Right lobe of liver (tissue), 4 donors: ENCODE measurements around the gene CACNA1C.

ENCODE experiments used
- CTCF ChIP-seq, 4 donors: fragments of 200-600 bp in 3 of 4; fragments of 450-650 bp in 1 of 4; IDR thresholded peaks; one replicate each; pipeline versions ENCODE4 v1.5.1 to v1.8.0; 2016 to 2022; ENCODE audit warnings: antibody characterized with exemption in 4 of 4, mild to moderate bottlenecking in 2 of 4
- POLR2A ChIP-seq: fragments of 450-650 bp; IDR thresholded peaks from one replicate; pipeline ENCODE4 v1.6.1; 2017; ENCODE audit warnings: antibody characterized with exemption, mild to moderate bottlenecking
- donor health status: DM: no; HTN: no; CAD: no.
- donor health status: DM: no; HTN: no; CAD: no.
- donor health status: DM: no; HTN: yes; CAD: no.

DNA sequence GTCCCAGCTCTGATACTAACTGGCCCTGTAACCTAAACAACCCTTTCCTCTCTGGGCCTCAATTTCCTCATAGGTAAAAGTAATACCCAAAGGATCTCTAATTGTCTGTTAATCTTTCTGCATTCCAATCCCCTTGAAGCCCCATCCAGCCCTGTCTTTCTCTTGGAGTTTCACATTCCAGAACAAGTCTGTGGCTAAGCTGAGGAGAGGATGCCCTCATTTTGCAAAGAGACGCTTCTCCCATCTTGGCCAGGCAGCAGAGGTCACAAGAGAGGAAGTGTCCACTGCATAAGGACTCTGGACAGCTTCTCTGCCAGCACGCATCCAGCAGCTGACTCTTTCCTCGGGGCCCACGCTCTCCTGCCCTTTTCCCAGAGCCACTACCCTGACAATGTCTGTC lies 478.6 kb downstream of the CACNA1C start:
- TF ChIP-seq CTCF (IDR thresholded peaks at IDR 0.05) (no peak), POLR2A (no peak)
